OCI-M2 (cell line): ENCODE measurements around the gene SCARB2.

ENCODE experiments used
- DNase-seq: peaks from one replicate; lab custom pipeline; 2025; ENCODE audit not compliant: unreplicated experiment; lab: John Stamatoyannopoulos, UW

SCARB2 gene

GRCh38 chr4:76200771-76201231 is 12.8 kb downstream of the SCARB2 start:
- no peak for DNase-seq

GRCh38 chr4:76199664-76200211 is 13.9 kb downstream of the SCARB2 start:
- no peak for DNase-seq

GRCh38 chr4:76198411-76199237 is 15.0 kb downstream of the SCARB2 start:
- DNase-seq: no peak

GRCh38 chr4:76197971-76198410 is 15.6 kb downstream of the SCARB2 start:
- no peak for DNase-seq

- DNase-seq: no peak
Observed at GRCh38 chr4:76197031-76197743, 16.4 kb downstream of the SCARB2 start.

GRCh38 chr4:76196376-76196775 is 17.2 kb downstream of the SCARB2 start:
- DNase-seq: no peak

GRCh38 chr4:76195326-76195725 is 18.3 kb downstream of the SCARB2 start:
- DNase-seq: no peak

GRCh38 chr4:76194325-76194724 is 19.3 kb downstream of the SCARB2 start:
- DNase-seq: no peak

GRCh38 chr4:76192236-76192635 is 21.4 kb downstream of the SCARB2 start:
- no peak for DNase-seq

- DNase-seq: no peak
Observed at GRCh38 chr4:76188557-76188956, 25.1 kb downstream of the SCARB2 start.

GRCh38 chr4:76188149-76188548 is 25.5 kb downstream of the SCARB2 start:
- DNase-seq: no peak

- DNase-seq: no peak
Observed at GRCh38 chr4:76187152-76187551, 26.5 kb downstream of the SCARB2 start.

- no peak for DNase-seq
Observed at GRCh38 chr4:76182463-76182862, 31.2 kb downstream of the SCARB2 start.

- DNase-seq: no peak
Observed at GRCh38 chr4:76179398-76180318, 34.0 kb downstream of the SCARB2 start.

- DNase-seq: no peak
Observed at GRCh38 chr4:76178296-76178695, 35.3 kb downstream of the SCARB2 start.

- no peak for DNase-seq
Observed at GRCh38 chr4:76177709-76178108, 35.9 kb downstream of the SCARB2 start.

GRCh38 chr4:76175336-76175735 is 38.3 kb downstream of the SCARB2 start:
- DNase-seq: no peak

GRCh38 chr4:76174216-76174615 is 39.4 kb downstream of the SCARB2 start:
- no peak for DNase-seq

- DNase-seq: no peak
Observed at GRCh38 chr4:76168688-76169087, 44.9 kb downstream of the SCARB2 start.

- no peak for DNase-seq
Observed at GRCh38 chr4:76166480-76166879, 47.1 kb downstream of the SCARB2 start.

- DNase-seq: no peak
Observed at GRCh38 chr4:76160355-76160754, 53.3 kb downstream of the SCARB2 start.
